ENCODE results near the gene POU2F1.
A peak's percentile ranks its signal among the peaks of the same experiment; 100 is the strongest.

POU2F1 gene

DNA sequence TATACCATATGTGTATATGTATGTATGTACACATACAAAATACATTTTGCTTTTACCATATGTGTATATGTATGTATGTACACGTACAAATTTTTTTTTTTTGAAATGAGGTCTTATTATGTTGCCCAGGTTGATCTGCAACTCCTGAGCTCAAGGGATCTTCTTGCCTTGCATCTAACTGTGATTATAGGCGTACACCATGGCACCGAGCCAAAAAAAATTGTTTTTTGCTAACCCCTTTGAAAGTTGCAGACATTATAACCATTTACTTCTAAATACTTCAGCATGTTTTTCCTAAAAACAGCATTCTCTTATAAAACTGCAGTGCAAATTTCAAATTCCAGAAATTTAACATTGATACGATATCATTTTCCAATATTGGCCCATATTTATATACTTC is 147.0 kb downstream of the POU2F1 start:
- DNase-seq (ENCODE audit: low read depth) = no peak

DNA sequence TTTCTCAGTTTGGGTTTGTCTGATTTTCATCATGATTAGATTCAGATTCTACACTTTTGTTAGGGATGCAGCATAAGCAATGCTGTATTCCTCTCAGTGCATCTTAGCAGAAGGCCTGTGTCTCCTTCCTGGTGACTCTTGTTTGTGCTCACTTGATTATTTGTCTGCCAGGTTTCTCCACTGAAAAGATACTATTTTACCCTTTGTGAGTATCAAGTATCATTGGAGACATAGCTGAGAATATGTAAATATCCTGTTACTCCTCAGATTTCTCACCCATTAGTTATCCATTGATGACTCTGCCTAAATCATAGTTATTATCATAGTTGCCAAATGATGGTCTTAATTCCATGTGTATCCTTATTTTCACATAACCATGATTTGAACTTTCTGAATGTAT is 148.5 kb downstream of the POU2F1 start:
- no peak for DNase-seq (ENCODE audit: low read depth)

DNA sequence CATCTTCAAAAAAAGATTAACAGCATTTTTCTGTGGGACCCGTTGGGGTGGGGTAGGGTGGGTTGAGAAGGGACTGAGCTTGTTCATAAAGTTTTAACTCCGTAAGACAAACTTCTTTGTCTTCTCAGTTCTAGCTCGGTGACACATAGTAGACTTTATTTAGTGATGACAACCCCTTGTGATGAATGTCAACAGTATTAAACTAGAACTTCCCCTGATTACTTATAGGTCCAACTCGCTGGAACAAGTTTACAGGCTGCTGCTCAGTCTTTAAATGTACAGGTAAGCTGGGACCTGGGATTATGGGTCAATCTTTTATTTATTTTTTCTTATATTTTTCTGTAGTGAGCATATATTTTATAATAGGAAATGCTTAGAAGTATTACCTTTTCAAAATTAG is 149.2 kb downstream of the POU2F1 start:
- DNase-seq (ENCODE audit: low read depth) = no peak

DNA sequence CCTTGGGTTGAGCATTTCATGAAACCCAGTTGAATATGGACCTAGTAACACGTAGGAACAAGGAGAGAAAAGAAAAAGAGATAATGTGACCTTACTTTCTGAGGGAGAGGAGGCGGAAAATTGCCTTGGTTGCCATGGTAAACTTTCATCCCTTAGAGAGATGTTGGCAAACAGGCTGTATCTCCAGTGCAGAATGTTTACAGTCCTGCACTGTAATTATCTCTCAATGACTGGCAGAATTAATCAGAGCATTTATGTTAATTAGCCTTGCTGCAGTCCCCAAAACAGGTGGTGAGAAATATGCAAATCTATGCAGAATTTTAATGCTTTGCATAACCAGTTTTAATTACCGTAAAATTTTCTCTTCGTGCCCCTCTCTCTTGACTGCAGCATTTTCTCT is 150.3 kb downstream of the POU2F1 start:
- DNase-seq (ENCODE audit: low read depth) = no peak

DNA sequence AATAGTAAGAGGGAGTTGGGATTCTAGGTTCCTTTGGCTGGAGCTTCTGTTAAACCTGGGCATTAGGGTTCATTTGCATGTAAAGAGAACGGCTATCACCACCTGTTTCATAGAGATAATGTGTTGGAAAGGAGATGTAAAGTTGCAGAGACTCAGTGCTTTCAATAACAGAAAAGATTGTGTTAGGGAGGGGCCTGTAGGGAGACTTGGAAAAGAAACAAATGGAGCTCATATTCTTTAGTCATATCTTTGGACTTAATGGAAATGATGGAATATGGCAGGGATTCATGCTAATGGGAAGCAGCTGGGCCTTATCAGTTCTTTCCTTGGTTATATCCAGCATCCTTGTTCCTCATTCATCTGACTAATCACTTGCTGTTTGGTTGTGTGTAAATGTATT is 152.7 kb downstream of the POU2F1 start:
- no peak for DNase-seq (ENCODE audit: low read depth)

DNA sequence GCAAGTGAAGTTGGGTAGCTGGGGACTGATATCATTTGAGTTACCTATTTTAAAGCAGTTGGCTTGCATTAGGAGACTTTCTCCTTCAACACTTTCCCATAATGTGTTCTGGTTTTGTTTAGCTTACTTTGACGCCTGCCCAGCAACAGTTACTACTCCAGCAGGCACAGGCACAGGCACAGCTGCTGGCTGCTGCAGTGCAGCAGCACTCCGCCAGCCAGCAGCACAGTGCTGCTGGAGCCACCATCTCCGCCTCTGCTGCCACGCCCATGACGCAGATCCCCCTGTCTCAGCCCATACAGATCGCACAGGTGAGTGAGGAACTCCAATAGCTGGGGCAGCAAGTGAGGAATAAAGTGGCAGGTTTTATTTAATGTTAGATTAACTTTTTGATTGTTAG is 153.3 kb downstream of the POU2F1 start:
- DNase-seq (ENCODE audit: low read depth) = no peak

DNA sequence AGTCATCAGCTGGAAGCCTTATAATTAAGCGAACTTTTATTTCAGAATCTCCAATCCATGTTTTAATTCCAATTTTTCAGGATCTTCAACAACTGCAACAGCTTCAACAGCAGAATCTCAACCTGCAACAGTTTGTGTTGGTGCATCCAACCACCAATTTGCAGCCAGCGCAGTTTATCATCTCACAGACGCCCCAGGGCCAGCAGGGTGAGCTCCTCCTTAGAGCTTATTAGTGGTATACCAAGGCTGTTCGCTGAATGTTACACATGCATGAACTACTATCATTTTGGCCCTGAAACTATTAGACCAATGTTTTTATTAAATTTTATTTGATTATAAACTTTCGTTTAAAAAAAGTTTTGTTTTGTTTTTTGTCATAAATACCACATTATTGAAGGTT is 155.3 kb downstream of the POU2F1 start:
- DNase-seq (ENCODE audit: low read depth) = no peak

GRCh38 chr1:167387251-167387910 is 166.7 kb downstream of the POU2F1 start:
- DNase-seq (ENCODE audit: low read depth) = no peak

GRCh38 chr1:167388976-167389375 is 168.3 kb downstream of the POU2F1 start:
- DNase-seq (ENCODE audit: low read depth) = no peak

GRCh38 chr1:167392200-167392696 is 171.6 kb downstream of the POU2F1 start:
- no peak for DNase-seq (ENCODE audit: low read depth)

DNA sequence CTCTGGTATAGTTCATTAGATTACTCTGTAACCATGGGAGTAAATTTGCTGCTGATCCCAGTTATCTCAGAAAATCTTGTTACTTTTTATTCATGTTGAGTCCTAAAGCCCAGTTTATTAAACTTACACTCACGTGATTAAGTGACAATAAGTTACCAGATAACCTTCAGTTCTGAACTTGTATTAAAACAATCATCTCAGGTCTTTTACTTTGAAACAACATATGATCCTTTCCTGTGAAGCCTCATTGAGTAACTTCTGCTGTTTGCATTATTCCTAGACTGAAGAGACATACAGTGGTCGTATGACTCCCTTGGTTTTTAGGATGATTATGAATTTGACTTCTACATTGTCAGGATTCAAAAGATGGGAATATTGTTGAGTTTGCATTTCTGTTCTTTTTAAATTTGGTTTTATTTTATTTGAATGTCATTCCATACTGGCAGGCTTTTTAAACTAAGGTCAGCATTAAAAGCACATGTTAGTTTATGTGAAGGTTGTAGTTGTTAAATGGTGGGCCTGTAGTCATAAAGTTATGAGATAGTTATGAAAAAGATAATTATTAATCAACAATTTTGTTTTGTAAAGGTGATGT is 179.8 kb downstream of the POU2F1 start:
- no peak for DNase-seq (ENCODE audit: low read depth)

DNA sequence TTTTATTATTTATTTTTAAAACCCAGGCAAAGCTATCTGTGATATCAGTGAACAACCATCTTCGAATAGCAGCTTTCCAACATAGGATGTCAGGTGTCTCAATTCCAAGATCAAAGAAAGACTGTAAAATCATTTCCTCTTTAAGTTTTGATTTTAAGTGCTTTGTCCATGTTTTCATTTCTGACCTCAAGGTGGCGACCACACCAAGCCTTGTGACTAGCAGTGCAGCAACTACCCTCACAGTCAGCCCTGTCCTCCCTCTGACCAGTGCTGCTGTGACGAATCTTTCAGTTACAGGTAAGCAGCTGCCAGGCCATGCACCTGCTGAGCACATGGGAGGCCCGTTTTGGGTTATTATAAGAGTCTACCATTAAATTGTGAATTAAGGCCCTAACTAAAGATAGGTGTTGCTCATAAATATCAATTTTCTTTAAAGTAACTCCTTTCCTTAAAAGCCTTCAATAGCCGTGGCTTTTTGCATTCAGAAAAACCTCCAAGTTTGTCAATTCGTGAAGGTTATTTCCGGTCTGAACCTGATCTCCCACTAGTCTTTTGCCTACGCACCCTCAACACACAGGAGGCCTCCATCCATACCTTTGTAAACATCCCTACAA is 180.7 kb downstream of the POU2F1 start:
- peak; percentile 1 for DNase-seq (ENCODE audit: low read depth)

DNA sequence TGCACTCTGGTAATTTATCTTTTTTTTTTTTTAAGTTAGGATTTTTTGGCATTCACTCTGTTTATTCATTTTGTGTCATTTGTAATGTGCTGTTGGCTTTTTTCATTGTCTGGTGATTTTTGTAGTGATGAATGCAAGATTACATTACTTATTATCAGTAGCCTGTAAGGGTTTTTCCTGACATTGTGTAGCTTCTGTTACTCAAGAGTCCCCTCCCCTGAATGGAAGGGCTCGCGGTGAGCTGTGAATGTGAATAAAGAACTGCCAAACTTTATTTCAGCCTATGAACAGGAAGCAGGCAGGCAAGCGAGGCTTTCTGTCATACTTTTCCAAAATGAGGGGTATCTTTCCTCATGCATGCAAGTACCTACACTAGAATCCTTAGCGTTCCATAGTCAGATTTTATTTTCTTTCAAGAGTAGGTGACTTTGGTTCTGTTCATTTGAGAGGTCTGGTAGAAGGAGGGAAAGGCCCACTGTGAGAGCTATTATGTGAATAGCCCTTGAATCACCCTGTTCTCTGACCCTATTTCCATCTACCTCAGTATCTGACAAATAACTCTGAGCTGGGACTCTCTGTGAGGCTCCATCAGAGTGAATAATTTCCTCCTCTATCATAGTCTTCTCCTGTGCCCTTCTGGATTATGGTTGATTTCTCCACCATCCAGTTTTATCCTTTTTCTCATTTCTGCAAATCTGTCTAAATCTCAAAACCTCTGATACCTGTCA is 183.6 kb downstream of the POU2F1 start:
- no peak for DNase-seq (ENCODE audit: low read depth)

DNA sequence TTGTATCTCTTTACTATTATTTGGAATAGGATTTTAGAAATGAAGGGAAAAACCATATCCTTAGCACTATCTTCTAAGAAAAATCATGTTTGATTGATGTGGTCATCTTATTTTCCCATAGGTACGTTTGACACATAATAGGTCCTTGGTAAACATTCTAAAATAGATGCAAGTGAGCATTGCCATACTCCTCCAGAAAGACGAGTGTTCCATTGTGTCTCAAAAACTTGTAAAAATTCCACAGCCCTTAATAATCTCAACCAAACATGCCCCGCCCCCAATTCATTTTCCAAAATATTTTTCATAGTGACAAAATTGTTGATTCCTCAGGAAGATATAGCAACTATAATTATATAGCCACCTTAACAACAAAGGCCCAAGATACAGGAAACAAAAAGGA is 184.2 kb downstream of the POU2F1 start:
- no peak for DNase-seq (ENCODE audit: low read depth)

DNA sequence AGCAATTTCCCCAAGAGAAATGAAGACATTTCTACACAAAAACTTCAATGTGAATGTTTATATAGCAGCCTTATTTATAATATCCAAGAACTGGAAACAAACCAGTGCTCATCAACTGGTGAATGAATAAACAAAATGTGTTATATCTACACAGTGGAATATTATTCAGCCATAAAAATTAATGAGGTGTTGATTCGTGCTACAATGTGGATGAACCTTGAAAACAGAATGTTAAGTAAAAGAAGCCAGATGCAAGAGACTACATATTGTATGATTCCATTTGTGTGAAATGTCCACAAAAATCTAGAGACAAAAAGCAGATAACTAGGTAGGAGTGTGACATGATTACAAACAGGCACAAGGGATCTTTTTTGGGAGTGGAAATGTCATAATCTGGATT is 187.7 kb downstream of the POU2F1 start:
- DNase-seq (ENCODE audit: low read depth) = no peak

- no peak for DNase-seq (ENCODE audit: low read depth)
Measured at GRCh38 chr1:167409183-167409582, 188.5 kb downstream of the POU2F1 start.

DNA sequence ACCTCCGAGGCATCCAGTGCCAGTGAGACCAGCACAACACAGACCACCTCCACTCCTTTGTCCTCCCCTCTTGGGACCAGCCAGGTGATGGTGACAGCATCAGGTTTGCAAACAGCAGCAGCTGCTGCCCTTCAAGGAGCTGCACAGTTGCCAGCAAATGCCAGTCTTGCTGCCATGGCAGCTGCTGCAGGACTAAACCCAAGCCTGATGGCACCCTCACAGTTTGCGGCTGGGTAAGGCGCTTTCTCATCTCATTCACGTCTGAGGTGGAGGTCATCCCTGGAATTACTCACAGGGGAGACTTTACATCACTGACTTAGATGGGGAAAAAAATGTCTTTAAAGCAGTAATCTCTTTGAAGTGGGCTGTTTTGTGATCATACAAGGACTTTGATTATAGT is 191.4 kb downstream of the POU2F1 start:
- no peak for DNase-seq (ENCODE audit: low read depth)

GRCh38 chr1:167412920-167413319 is 192.2 kb downstream of the POU2F1 start:
- no peak for DNase-seq (ENCODE audit: low read depth)

GRCh38 chr1:167413328-167413727 is 192.6 kb downstream of the POU2F1 start:
- no peak for DNase-seq (ENCODE audit: low read depth)

GRCh38 chr1:167416506-167416905 is 195.8 kb downstream of the POU2F1 start:
- DNase-seq (ENCODE audit: low read depth) = no peak

GRCh38 chr1:167418391-167418790 is 197.7 kb downstream of the POU2F1 start:
- no peak for DNase-seq (ENCODE audit: low read depth)

GRCh38 chr1:167419245-167419644 is 198.6 kb downstream of the POU2F1 start:
- no peak for DNase-seq (ENCODE audit: low read depth)

- DNase-seq (ENCODE audit: low read depth) = no peak
Measured at GRCh38 chr1:167420510-167420909, 199.8 kb downstream of the POU2F1 start.

Measured in HS-27A (cell line).